ENCODE results near the gene DEXI. TPM values are rescaled to one million over a fixed set of nuclear protein-coding genes. Genes with fewer than 3 reads are reported as not detected.

The DEXI gene
- total RNA-seq, 1 experiment from 2014 or later, result 28.3 TPM

GRCh38 chr16:10892782-10893318 lies 49.4 kb downstream of the DEXI start:
- no peaks in the 10 kb centered on the region for H3K9me3 ChIP-seq (ENCODE audit: control insufficient read depth, low read depth, low read length)

More at GRCh38 chr16:10892782-10893318, 49.4 kb downstream of the DEXI start:
- no peaks in the 10 kb centered on the region for H3K23me2 ChIP-seq (ENCODE audit: insufficient read length, low read depth, low read length, poor library complexity, severe bottlenecking)
- H4K20me1 ChIP-seq (ENCODE audit: control insufficient read depth, insufficient read depth, insufficient read length), result peaks cover 2% of the 10 kb centered on the region
- no peak overlapping the region for H3K18ac ChIP-seq (ENCODE audit: insufficient read length, low read depth, low read length)
- H2AK5ac ChIP-seq (ENCODE audit: insufficient read length, low read length), result no peak overlapping the region
- H3K4me1 ChIP-seq (ENCODE audit: insufficient read depth, low read length), result no peaks in the 10 kb centered on the region; the same call in 1 of the 2 replicates
- H2BK12ac ChIP-seq (ENCODE audit: insufficient read length, low read depth, low read length), result no peak overlapping the region
- H3K56ac ChIP-seq (ENCODE audit: insufficient read length, low read depth, low read length), result no peak overlapping the region
- H2BK120ac ChIP-seq (ENCODE audit: low read depth, low read length, poor library complexity, severe bottlenecking), result no peak overlapping the region
- H4K91ac ChIP-seq (ENCODE audit: insufficient read length, low read depth, low read length), result no peak overlapping the region
- no peak overlapping the region for H3K23ac ChIP-seq (ENCODE audit: insufficient read length, low read depth, low read length)
- H3K27ac Mint-ChIP-seq, result no peak overlapping the region
- no peak overlapping the region for H3K4ac ChIP-seq (ENCODE audit: low read depth, low read length)
- no peaks in the 10 kb centered on the region for H3K9me3 Mint-ChIP-seq
- H3K4me2 ChIP-seq (ENCODE audit: insufficient read depth, insufficient read length, low read length), result no peak overlapping the region
- DNase-seq, result no peak
- no peak overlapping the region for H3K27ac ChIP-seq (ENCODE audit: insufficient read length, low read depth, low read length)
- H3K9ac ChIP-seq (ENCODE audit: extremely low read depth, insufficient read length, low read length), result no peak overlapping the region
- peaks cover 18 to 25% of the 10 kb centered on the region in 2 experiments for H3K4me1 Mint-ChIP-seq
- H2AFZ ChIP-seq (ENCODE audit: low read length), result no peak overlapping the region
- H3T11ph ChIP-seq (ENCODE audit: low read length), result no peak overlapping the region
- H4K5ac ChIP-seq (ENCODE audit: insufficient read length, low read depth, low read length), result no peak overlapping the region
- no peak; the same call in 2 of the 3 replicates for TF ChIP-seq CTCF (conservative IDR thresholded peaks at IDR 0.05)
- H2BK5ac ChIP-seq (ENCODE audit: insufficient read length, low read length), result no peak overlapping the region
- WGBS (ENCODE audit: extremely low coverage, insufficient read length, low lambda C conversion rate), result no CpG with 5 or more reads among the region's 5 CpGs
- H3K14ac ChIP-seq (ENCODE audit: insufficient read depth, low read length), result no peak overlapping the region
- H3K27me3 Mint-ChIP-seq (ENCODE audit: low read depth), result peaks cover 19% of the 10 kb centered on the region
- no peaks in the 10 kb centered on the region for H3K79me1 ChIP-seq (ENCODE audit: insufficient read depth, low read depth, low read length, poor library complexity, severe bottlenecking)
- H2BK20ac ChIP-seq (ENCODE audit: low read depth, low read length, poor library complexity, severe bottlenecking), result no peak overlapping the region
- H3K4me3 Mint-ChIP-seq, result no peak overlapping the region
- H3K27me3 ChIP-seq (ENCODE audit: insufficient read depth, low read length), result no peaks in the 10 kb centered on the region
- no peaks in the 10 kb centered on the region for H3K79me2 ChIP-seq (ENCODE audit: insufficient read depth, low read length)
- H3K36me3 Mint-ChIP-seq (ENCODE audit: insufficient read depth in 1 of 3, low read depth in 3 of 3), result no peaks in the 10 kb centered on the region
- H4K8ac ChIP-seq (replicated peaks; ENCODE audit: insufficient read length, low read depth, low read length), result no peak overlapping the region
- H2BK15ac ChIP-seq (ENCODE audit: low read depth, low read length), result no peak overlapping the region

Data from H9 (cell line).